BE2C (cell line): ENCODE measurements around the gene INPP5J.

ENCODE experiments used
- DNase-seq: peaks from one replicate; pipeline ENCODE4 v3.0.0-alpha.2; 2020
- H3K27me3 ChIP-seq: fragments of 250-450 bp; sonication (Bioruptor Pico); 2 replicates; pipeline ENCODE4 v1.5.1; 2020; ENCODE audit warnings: mild to moderate bottlenecking
- H3K36me3 ChIP-seq: fragments of 250-450 bp; sonication (Bioruptor Pico); 2 replicates; pipeline ENCODE4 v1.5.1; 2020; ENCODE audit warnings: mild to moderate bottlenecking
- H3K4me1 ChIP-seq: fragments of 250-450 bp; sonication (Bioruptor Pico); 2 replicates; pipeline ENCODE4 v1.5.1; 2020
- H3K4me3 ChIP-seq: 2 replicates; pipeline ENCODE4 v1.5.1; 2011; ENCODE audit warnings: low read depth, low read length
- H3K9me3 ChIP-seq: fragments of 250-450 bp; sonication (Bioruptor Pico); 2 replicates; pipeline ENCODE4 v1.5.1; 2020
- TF ChIP-seq, protein P1 (sequence below): IDR thresholded peaks from 2 replicates; pipeline ENCODE4 v1.5.1; 2012; ENCODE audit warnings: mild to moderate bottlenecking, low read depth, low read length

Gene INPP5J

DNA sequence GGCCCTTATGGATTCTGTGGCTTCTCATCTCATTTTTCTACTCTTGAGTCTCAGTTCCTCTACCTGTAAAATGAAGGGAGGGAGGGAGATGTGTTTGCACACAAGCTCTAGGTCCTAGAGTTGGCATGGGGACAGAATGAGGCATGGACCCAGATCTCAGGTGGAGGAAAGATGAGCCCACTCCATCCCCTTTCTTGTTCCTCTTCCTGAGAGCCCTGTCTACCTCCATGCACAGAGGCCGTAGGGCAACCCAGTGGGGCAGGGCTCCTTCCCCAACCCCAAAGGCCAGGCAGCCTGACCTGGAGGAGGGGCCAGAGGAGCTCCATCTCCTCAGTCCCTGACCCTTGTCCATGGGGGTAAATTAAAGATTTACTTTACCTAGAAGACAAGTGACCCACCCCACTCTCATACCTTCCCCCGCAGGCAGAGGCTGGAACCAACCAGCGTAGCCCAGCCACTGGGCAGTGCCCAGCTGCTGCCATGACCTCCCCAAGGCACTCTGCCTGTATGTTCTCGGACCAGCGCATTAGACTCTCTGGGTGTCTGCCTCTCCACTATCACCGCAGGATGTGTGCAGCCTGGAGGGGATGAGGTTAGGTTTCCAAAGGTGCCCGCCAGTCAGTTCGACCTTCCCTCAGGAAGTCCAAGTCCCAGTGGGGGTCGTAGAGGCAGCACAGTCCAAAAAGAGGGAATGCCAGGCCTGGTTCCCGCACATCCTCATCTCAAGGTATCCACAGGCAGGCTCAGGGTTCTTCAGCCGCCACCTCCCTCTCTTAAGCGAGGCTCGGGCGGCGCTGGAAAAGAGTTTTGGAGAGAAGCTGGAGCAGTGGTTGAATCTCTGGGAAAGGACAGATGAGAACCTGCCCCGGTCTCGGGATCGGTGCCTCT, 38.6 kb upstream of the INPP5J start:
- Histone ChIP-seq H3K4me1 (no peaks in the 10 kb centered on the region), H3K9me3 (no peaks in the 10 kb centered on the region), H3K4me3 (peak overlapping the region; percentile 86), H3K27me3 (no peaks in the 10 kb centered on the region), H3K36me3 (no peaks in the 10 kb centered on the region)
- no peak for DNase-seq
- TF ChIP-seq, protein P1, sequence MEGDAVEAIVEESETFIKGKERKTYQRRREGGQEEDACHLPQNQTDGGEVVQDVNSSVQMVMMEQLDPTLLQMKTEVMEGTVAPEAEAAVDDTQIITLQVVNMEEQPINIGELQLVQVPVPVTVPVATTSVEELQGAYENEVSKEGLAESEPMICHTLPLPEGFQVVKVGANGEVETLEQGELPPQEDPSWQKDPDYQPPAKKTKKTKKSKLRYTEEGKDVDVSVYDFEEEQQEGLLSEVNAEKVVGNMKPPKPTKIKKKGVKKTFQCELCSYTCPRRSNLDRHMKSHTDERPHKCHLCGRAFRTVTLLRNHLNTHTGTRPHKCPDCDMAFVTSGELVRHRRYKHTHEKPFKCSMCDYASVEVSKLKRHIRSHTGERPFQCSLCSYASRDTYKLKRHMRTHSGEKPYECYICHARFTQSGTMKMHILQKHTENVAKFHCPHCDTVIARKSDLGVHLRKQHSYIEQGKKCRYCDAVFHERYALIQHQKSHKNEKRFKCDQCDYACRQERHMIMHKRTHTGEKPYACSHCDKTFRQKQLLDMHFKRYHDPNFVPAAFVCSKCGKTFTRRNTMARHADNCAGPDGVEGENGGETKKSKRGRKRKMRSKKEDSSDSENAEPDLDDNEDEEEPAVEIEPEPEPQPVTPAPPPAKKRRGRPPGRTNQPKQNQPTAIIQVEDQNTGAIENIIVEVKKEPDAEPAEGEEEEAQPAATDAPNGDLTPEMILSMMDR = no peak

DNA sequence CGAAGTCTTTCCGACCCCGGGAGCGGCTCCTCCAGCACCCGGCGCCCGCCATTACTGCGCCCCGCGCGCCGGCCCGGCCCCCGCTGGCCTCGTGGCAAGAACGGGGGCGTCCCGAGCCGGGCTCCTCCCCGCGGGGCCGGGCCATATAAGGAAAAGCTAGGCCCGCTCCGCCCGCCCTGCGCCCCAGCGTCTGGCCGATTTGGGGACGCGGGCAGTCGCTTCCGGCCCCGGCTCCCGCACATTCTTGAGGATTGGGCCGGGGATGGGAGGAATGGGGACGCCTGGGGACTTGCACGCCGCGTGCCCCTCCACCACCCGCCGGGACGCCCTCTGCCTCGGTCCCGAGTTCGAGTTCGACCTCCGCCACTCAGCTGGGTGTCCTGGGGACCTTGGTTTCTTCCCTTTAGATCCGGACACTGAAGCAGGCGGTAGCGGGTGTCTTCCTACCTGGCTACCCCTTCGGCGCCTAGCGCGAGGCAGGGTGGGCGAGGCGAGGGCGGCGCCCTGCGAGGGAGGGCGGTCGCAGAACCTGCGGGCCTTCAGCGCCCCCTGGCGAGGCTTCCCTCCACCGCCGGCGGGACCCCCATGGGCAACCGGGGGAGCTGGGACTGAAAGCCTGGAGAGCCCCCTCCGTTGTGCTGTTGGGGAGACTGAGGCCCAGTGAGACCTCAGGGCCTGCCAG, 37.8 kb upstream of the INPP5J start:
- Histone ChIP-seq H3K9me3 (no peaks in the 10 kb centered on the region), H3K4me1 (no peaks in the 10 kb centered on the region), H3K27me3 (no peaks in the 10 kb centered on the region), H3K4me3 (peak overlapping the region; percentile 86), H3K36me3 (no peaks in the 10 kb centered on the region)
- TF ChIP-seq, protein P1 = peak; percentile 82
- peak; percentile 86 for DNase-seq

DNA sequence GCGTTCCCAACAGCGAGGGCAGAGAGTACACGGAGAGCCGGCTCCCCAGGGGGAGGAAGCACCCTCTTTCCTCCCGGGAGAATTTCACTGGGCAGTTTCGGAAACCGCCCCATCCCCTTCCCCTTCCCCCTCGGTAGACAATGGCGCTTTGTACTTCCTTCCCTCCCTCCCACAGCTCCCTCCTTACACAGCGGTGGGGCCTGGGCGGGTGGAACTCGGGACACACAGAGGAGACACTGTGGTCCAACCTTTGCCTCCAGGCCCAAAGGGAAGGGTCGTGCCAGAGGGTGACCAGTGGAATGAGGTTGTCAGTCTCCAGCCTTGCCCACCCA, 37.3 kb upstream of the INPP5J start:
- Histone ChIP-seq H3K4me1 (no peaks in the 10 kb centered on the region), H3K27me3 (no peaks in the 10 kb centered on the region), H3K9me3 (no peaks in the 10 kb centered on the region), H3K4me3 (peak overlapping the region; percentile 86), H3K36me3 (no peaks in the 10 kb centered on the region)
- no peak for DNase-seq
- TF ChIP-seq, protein P1 = no peak

DNA sequence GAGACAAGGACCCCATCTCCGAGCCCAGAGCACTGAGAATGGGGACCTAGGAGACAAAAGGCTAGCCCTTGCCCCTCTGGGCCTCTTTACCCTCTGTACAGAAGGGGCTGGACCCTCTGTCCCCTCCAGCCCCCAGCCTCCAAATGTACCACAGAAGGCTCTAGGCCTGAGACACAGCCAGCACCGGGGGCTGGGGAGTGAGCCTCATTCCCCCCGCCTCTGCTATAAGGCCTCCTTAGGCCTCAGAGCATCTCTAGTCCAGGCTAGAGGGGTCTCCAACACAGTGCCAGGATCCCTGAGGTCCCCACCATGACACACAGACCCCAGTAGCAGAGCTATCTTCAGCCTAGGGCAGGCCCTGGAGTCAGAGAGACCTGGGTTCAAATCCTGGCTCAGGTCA, 36.8 kb upstream of the INPP5J start:
- no peaks in the 10 kb centered on the region for H3K36me3 ChIP-seq
- no peaks in the 10 kb centered on the region for H3K9me3 ChIP-seq
- no peaks in the 10 kb centered on the region for H3K4me1 ChIP-seq
- no peak for DNase-seq
- no peak overlapping the region for H3K4me3 ChIP-seq
- no peaks in the 10 kb centered on the region for H3K27me3 ChIP-seq
- TF ChIP-seq, protein P1 = no peak

DNA sequence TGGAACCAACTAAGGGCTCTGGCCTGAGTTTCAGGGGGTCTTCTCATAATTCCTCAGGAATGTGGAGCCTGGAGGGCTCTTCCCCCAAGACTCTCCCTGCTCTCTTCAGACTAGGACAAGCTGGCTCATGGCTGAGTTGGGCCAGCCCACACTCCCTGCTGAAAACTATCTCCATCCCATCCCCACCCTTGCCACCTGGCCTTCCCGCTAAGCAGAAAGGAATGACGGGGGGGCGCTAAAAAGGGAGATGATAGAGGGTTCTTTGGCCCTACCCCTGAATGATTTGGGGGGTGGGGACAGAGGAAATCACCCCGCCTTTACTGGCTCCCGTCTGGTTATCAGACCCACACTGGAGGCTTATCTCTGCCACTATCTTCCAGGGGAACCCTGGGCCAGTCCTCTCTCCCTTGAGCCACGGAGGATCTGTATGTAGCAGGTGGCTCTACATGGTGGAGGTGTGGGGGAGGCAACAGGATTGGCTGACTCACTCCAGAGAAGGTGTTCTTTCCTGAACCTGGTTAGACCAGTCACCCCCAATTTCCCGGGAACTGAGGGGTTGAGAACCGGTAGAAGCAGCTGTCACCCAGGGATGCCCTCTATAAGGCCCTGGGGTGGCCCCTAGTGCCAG, 35.9 kb upstream of the INPP5J start:
- H3K4me3 ChIP-seq = no peak overlapping the region
- no peak for DNase-seq
- TF ChIP-seq, protein P1 = no peak
- H3K27me3 ChIP-seq = no peaks in the 10 kb centered on the region
- no peaks in the 10 kb centered on the region for H3K4me1 ChIP-seq
- no peaks in the 10 kb centered on the region for H3K36me3 ChIP-seq
- no peaks in the 10 kb centered on the region for H3K9me3 ChIP-seq

DNA sequence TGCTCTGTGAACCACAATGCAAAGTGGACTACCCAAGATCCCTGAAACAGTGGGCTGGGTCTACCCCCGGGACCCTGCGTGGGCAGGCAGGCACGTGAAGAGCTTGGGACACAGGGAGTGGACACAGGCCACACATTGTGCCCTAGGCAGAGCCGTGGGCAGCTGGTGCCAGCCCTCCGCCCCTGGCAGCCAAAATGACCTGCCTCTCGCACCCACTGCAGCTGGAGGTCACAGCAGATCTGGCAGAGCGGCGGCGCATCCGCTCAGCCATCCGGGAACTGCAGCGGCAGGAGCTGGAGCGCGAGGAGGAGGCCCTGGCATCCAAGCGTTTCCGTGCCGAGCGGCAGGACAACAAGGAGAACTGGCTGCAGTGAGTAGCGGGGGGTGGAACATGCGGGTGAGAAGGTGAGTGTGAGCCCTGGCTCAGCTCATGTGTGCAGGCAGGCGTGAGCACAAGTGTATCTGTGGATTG, 35.0 kb upstream of the INPP5J start:
- TF ChIP-seq, protein P1 = no peak
- no peak for DNase-seq
- Histone ChIP-seq H3K36me3 (no peaks in the 10 kb centered on the region), H3K4me3 (no peak overlapping the region), H3K27me3 (no peaks in the 10 kb centered on the region), H3K9me3 (no peaks in the 10 kb centered on the region), H3K4me1 (no peaks in the 10 kb centered on the region)
